ENCODE data around the gene ANKRD63. TPM values are rescaled to one million over a fixed set of nuclear protein-coding genes. Genes with fewer than 3 reads are reported as not detected.

The ANKRD63 gene
- total RNA-seq, 1 experiment from 2014 or later = 0.46 TPM

DNA sequence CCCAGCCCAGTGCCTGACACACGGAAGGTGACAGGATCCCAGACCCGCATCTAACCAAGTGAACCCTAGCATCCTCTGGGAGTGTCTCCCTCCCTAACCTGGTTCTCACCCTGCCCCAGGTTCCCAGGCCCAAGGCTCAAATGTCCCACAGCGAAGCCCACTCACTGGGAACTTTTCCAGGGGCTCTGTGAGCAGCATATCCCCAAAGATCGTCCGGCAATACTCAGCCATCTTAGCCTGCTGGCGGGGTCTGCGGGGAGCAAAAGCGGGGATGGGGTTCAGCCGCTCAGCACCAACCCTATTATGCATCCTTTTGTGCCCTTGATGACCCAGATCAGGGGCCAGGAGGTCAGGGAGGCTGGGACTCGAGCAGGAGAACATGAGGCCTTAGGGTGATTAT lies 14.5 kb upstream of the ANKRD63 start:
- no peak overlapping the region for H3K4me2 ChIP-seq (ENCODE audit: insufficient read depth, insufficient read length, low read length)
- no peak overlapping the region for H4K8ac ChIP-seq (replicated peaks; ENCODE audit: insufficient read length, low read depth, low read length)
- H3T11ph ChIP-seq (ENCODE audit: low read length) = no peak overlapping the region
- no peak for DNase-seq
- no peak overlapping the region for H3K9ac ChIP-seq (ENCODE audit: extremely low read depth, insufficient read length, low read length)
- H3K79me2 ChIP-seq (ENCODE audit: insufficient read depth, low read length) = no peaks in the 10 kb centered on the region
- H3K9me3 ChIP-seq (ENCODE audit: control insufficient read depth, low read depth, low read length) = no peaks in the 10 kb centered on the region
- H3K4ac ChIP-seq (ENCODE audit: low read depth, low read length) = no peak overlapping the region
- peaks cover 2 to 16% (median 5%) of the 10 kb centered on the region in 3 experiments; a peak in 5 of 7 replicates for H3K36me3 Mint-ChIP-seq (ENCODE audit: insufficient read depth in 1 of 3, low read depth in 3 of 3)
- H3K27ac Mint-ChIP-seq = no peak overlapping the region
- no peak overlapping the region for H3K56ac ChIP-seq (ENCODE audit: insufficient read length, low read depth, low read length)
- no peak overlapping the region for H4K91ac ChIP-seq (ENCODE audit: insufficient read length, low read depth, low read length)
- H2BK12ac ChIP-seq (ENCODE audit: insufficient read length, low read depth, low read length) = no peak overlapping the region
- H3K18ac ChIP-seq (ENCODE audit: insufficient read length, low read depth, low read length) = no peak overlapping the region
- TF ChIP-seq, protein P1, sequence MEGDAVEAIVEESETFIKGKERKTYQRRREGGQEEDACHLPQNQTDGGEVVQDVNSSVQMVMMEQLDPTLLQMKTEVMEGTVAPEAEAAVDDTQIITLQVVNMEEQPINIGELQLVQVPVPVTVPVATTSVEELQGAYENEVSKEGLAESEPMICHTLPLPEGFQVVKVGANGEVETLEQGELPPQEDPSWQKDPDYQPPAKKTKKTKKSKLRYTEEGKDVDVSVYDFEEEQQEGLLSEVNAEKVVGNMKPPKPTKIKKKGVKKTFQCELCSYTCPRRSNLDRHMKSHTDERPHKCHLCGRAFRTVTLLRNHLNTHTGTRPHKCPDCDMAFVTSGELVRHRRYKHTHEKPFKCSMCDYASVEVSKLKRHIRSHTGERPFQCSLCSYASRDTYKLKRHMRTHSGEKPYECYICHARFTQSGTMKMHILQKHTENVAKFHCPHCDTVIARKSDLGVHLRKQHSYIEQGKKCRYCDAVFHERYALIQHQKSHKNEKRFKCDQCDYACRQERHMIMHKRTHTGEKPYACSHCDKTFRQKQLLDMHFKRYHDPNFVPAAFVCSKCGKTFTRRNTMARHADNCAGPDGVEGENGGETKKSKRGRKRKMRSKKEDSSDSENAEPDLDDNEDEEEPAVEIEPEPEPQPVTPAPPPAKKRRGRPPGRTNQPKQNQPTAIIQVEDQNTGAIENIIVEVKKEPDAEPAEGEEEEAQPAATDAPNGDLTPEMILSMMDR (conservative IDR thresholded peaks at IDR 0.05) = no peak
- H4K5ac ChIP-seq (ENCODE audit: insufficient read length, low read depth, low read length) = no peak overlapping the region
- H2BK120ac ChIP-seq (ENCODE audit: low read depth, low read length, poor library complexity, severe bottlenecking) = no peak overlapping the region
- no peak overlapping the region for H3K4me3 Mint-ChIP-seq
- no peaks in the 10 kb centered on the region for H4K20me1 ChIP-seq (ENCODE audit: control insufficient read depth, insufficient read depth, insufficient read length)
- peaks cover 15% of the 10 kb centered on the region in 2 experiments for H3K9me3 Mint-ChIP-seq
- WGBS (ENCODE audit: extremely low coverage, insufficient read length, low lambda C conversion rate) = no CpG with 5 or more reads among the region's 10 CpGs
- H3K27ac ChIP-seq (ENCODE audit: insufficient read length, low read depth, low read length) = no peak overlapping the region
- H2BK15ac ChIP-seq (ENCODE audit: low read depth, low read length) = no peak overlapping the region
- no peak overlapping the region; the same call in 1 of the 2 replicates for H3K14ac ChIP-seq (ENCODE audit: insufficient read depth, low read length)
- peaks cover 54% of the 10 kb centered on the region for H3K27me3 Mint-ChIP-seq (ENCODE audit: low read depth)
- no peaks in the 10 kb centered on the region for H3K23me2 ChIP-seq (ENCODE audit: insufficient read length, low read depth, low read length, poor library complexity, severe bottlenecking)
- no peak overlapping the region for H2BK5ac ChIP-seq (ENCODE audit: insufficient read length, low read length)
- H3K4me1 ChIP-seq (ENCODE audit: insufficient read depth, low read length) = no peaks in the 10 kb centered on the region; the same call in 1 of the 2 replicates
- no peaks in the 10 kb centered on the region for H3K79me1 ChIP-seq (ENCODE audit: insufficient read depth, low read depth, low read length, poor library complexity, severe bottlenecking)
- peaks cover 5% of the 10 kb centered on the region; the same call in 1 of the 2 replicates for H3K27me3 ChIP-seq (ENCODE audit: insufficient read depth, low read length)
- H3K4me1 Mint-ChIP-seq = peaks cover 18 to 30% of the 10 kb centered on the region in 2 experiments
- H3K23ac ChIP-seq (ENCODE audit: insufficient read length, low read depth, low read length) = no peak overlapping the region
- H2BK20ac ChIP-seq (ENCODE audit: low read depth, low read length, poor library complexity, severe bottlenecking) = no peak overlapping the region
- no peak overlapping the region for H2AFZ ChIP-seq (ENCODE audit: low read length)
- H2AK5ac ChIP-seq (ENCODE audit: insufficient read length, low read length) = no peak overlapping the region
